CD14-positive monocyte (primary cell): ENCODE results near the gene PADI2. TPM values are rescaled to one million over a fixed set of nuclear protein-coding genes. Genes with fewer than 3 reads are reported as not detected.
A peak's percentile ranks its signal among the peaks of the same experiment; 100 is the strongest.

Source experiments
- DNase-seq, 3 donors: peaks; one replicate each; pipeline ENCODE4 v3.0.0-alpha.2; 2011 to 2022
- H2AFZ ChIP-seq: 2 replicates; pipeline ENCODE4 v1.6.0; 2012; ENCODE audit warnings: mild to moderate bottlenecking, low read depth, low read length, inconsistent platforms; ENCODE audit not compliant: insufficient read depth, poor library complexity, severe bottlenecking
- H3K27ac ChIP-seq, 2 donors: 1 replicate in 1 of 2; 2 replicates in 1 of 2; pipeline ENCODE4 v1.5.1; 2012 to 2013; ENCODE audit warnings: low read length in 2 of 2, control low read depth in 1 of 2, inconsistent platforms in 1 of 2, low read depth in 1 of 2, mild to moderate bottlenecking in 1 of 2
- H3K27me3 ChIP-seq, 2 donors: one replicate each; pipeline versions ENCODE4 v1.6.0 to v1.6.1; 2011 to 2013; ENCODE audit warnings: low read length in 2 of 2; ENCODE audit not compliant: control insufficient read depth in 2 of 2, insufficient read depth in 2 of 2
- H3K36me3 ChIP-seq, 2 donors: replicated peaks in 1 of 2; 1 replicate in 1 of 2; 2 replicates in 1 of 2; pipeline versions ENCODE4 v1.5.1 to v1.6.1; 2012 to 2013; ENCODE audit warnings: low read length in 2 of 2, control low read depth in 1 of 2, inconsistent platforms in 1 of 2, mild to moderate bottlenecking in 1 of 2; ENCODE audit not compliant: insufficient read depth in 2 of 2, control insufficient read depth in 1 of 2
- H3K4me1 ChIP-seq, 2 donors: 1 replicate in 1 of 2; 2 replicates in 1 of 2; pipeline versions ENCODE4 v1.5.1 to v1.6.1; 2012 to 2013; ENCODE audit warnings: low read length in 2 of 2, control low read depth in 1 of 2, inconsistent platforms in 1 of 2, mild to moderate bottlenecking in 1 of 2, moderate library complexity in 1 of 2; ENCODE audit not compliant: insufficient read depth in 2 of 2, control insufficient read depth in 1 of 2
- H3K4me2 ChIP-seq: replicated peaks from 2 replicates; pipeline ENCODE3; 2012; ENCODE audit warnings: low read length, moderate library complexity, mild to moderate bottlenecking; ENCODE audit not compliant: poor library complexity, severe bottlenecking; ENCODE audit errors: extremely low read depth
- H3K4me3 ChIP-seq, 3 experiments: fragments of 200-600 bp in 1 of 3; sonication (generic) in 1 of 3; replicated peaks in 1 of 3; 1 replicate in 2 of 3; 2 replicates in 1 of 3; pipeline ENCODE4 v1.5.1; 2011 to 2013; ENCODE audit warnings: low read length in 3 of 3, mild to moderate bottlenecking in 3 of 3, control low read depth in 2 of 3, low read depth in 2 of 3, inconsistent platforms in 1 of 3, moderate library complexity in 1 of 3
- H3K79me2 ChIP-seq: 2 replicates; pipeline ENCODE4 v1.6.0; 2012; ENCODE audit warnings: mild to moderate bottlenecking, control low read depth, inconsistent platforms, low read length, moderate library complexity; ENCODE audit not compliant: insufficient read depth
- H3K9ac ChIP-seq: 2 replicates; pipeline ENCODE4 v1.6.0; 2017; ENCODE audit warnings: low read length, mild to moderate bottlenecking; ENCODE audit not compliant: insufficient read depth, poor library complexity, severe bottlenecking
- H3K9me3 ChIP-seq, 2 donors: replicated peaks in 1 of 2; 1 replicate in 1 of 2; 2 replicates in 1 of 2; pipeline versions ENCODE4 v1.5.1 to v1.6.1; 2012 to 2013; ENCODE audit warnings: low read length in 2 of 2, control low read depth in 1 of 2; ENCODE audit not compliant: control insufficient read depth in 1 of 2, insufficient read depth in 1 of 2
- H4K20me1 ChIP-seq: 2 replicates; pipeline ENCODE4 v1.6.0; 2012; ENCODE audit warnings: mild to moderate bottlenecking, low read length, control low read depth, moderate library complexity; ENCODE audit not compliant: insufficient read depth
- H3K27ac Mint-ChIP-seq, 7 donors: one replicate each; pipeline ENCODE4 v1.8.0; 2020; ENCODE audit warnings: mild to moderate bottlenecking in 7 of 7, mixed read lengths in 7 of 7, moderate library complexity in 6 of 7, inconsistent platforms in 2 of 7
- H3K27me3 Mint-ChIP-seq, 3 donors: one replicate each; pipeline ENCODE4 v1.8.0; 2021 to 2022; ENCODE audit warnings: low read depth in 3 of 3, mild to moderate bottlenecking in 3 of 3, mixed read lengths in 3 of 3, moderate library complexity in 3 of 3, inconsistent platforms in 1 of 3
- H3K36me3 Mint-ChIP-seq, 2 donors: one replicate each; pipeline ENCODE4 v1.8.0; 2020; ENCODE audit warnings: mixed read lengths in 2 of 2, inconsistent platforms in 1 of 2, mild to moderate bottlenecking in 1 of 2
- H3K4me1 Mint-ChIP-seq: one replicate; pipeline ENCODE4 v1.8.0; 2020; ENCODE audit warnings: mild to moderate bottlenecking, mixed read lengths
- H3K4me3 Mint-ChIP-seq, 2 donors: one replicate each; pipeline ENCODE4 v1.8.0; 2020; ENCODE audit warnings: mild to moderate bottlenecking in 2 of 2, mixed read lengths in 2 of 2, moderate library complexity in 1 of 2
- H3K9me3 Mint-ChIP-seq, 7 donors: one replicate each; pipeline ENCODE4 v1.8.0; 2020 to 2022; ENCODE audit warnings: mixed read lengths in 7 of 7, mild to moderate bottlenecking in 6 of 7, moderate library complexity in 6 of 7, inconsistent platforms in 2 of 7
- CTCF ChIP-seq: fragments of 200-600 bp; IDR thresholded peaks from one replicate; pipeline ENCODE4 v1.8.0; 2022; ENCODE audit warnings: antibody characterized with exemption, mild to moderate bottlenecking
- WGBS: methylation state at CpG from one replicate; pipeline ENCODE4 v1.1.5; 2013; ENCODE audit warnings: missing lambda C conversion rate; ENCODE audit not compliant: insufficient coverage; 5-methylcytosine and 5-hydroxymethylcytosine counted together
- intact Hi-C, 2 donors: fragments of 100-400 bp; cut with micrococcal nuclease; formaldehyde crosslinking; loops; one replicate each; pipeline versions ENCODE4 v1.15.0 to v1.15.1; 2023
- polyA plus RNA-seq, 3 donors: library from polyadenylated mRNA; depleted of rRNA in 1 of 3; unstranded in 2 of 3; stranded (reverse) in 1 of 3; fragments of 300-500 nt in 2 of 3; fragments of >200 nt in 1 of 3; fragmentation: Illumina TruSeq in 2 of 3; gene quantifications; 1 replicate in 2 of 3; 2 replicates in 1 of 3; pipeline ENCODE4 v1.2.3, GENCODE V29; 2012 to 2021

Gene PADI2
- polyA plus RNA-seq, 3 donors: 18.6 to 61.7 (median 32.6) TPM

DNA sequence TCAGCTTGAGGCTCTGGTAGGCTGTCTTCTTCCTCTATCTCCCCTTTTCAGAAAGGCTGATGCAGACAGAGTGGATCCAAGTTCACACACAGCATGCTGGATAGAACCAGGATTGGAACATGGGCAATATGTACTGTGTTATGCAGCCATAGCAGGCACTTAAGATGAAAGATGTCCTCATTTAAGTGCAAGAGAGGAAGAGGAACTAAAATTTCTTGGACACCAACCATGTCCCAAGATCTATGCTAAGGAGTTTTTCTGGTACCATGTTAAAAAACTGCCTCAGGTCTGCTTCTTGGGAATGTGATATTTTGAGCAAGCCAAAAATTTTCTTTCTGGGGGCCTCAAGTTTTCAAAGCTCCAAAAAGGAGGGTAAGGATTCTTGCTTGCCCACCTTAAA lies 66.6 kb downstream of the PADI2 start:
- Histone ChIP-seq H3K4me2 (peak overlapping the region; percentile 91), H3K27me3 (no peaks in the 10 kb centered on the region), H3K27ac (peak overlapping the region in 1 of 2 donors; percentile 93), H3K9ac (no peak overlapping the region), H3K4me3 (peak overlapping the region in 1 of 3 experiments; percentile 94), H3K9me3 (no peaks in the 10 kb centered on the region), H3K79me2 (peaks cover 62% of the 10 kb centered on the region), H3K4me1 (peaks cover 14 to 27% of the 10 kb centered on the region in 2 donors), H3K36me3 (peaks cover 21 to 29% of the 10 kb centered on the region in 2 donors), H2AFZ (no peak overlapping the region), H4K20me1 (peaks cover 37% of the 10 kb centered on the region)
- no peak overlapping the region for H3K4me3 Mint-ChIP-seq
- DNase-seq: no peak
- TF ChIP-seq CTCF: no peak
- H3K4me1 Mint-ChIP-seq: peaks cover 22% of the 10 kb centered on the region
- peaks cover 0 to 2% (median 0%) of the 10 kb centered on the region in 3 donors for H3K27me3 Mint-ChIP-seq
- H3K36me3 Mint-ChIP-seq: peaks cover 16 to 29% of the 10 kb centered on the region in 2 donors
- H3K27ac Mint-ChIP-seq: peak overlapping the region in 5 of 7 donors; percentile 73 to 98 (median 84)
- intact Hi-C loops: no loop called here
- no peaks in the 10 kb centered on the region for H3K9me3 Mint-ChIP-seq

- no peak overlapping the region for H3K4me3 Mint-ChIP-seq
- H3K36me3 Mint-ChIP-seq: peaks cover 16 to 31% of the 10 kb centered on the region in 2 donors
- no peak for DNase-seq
- H3K27me3 Mint-ChIP-seq: peaks cover 0 to 2% (median 0%) of the 10 kb centered on the region in 3 donors
- peaks cover 68% of the 10 kb centered on the region for H3K79me2 ChIP-seq
- intact Hi-C loops: no loop called here
- peaks cover 14 to 33% of the 10 kb centered on the region in 2 donors for H3K4me1 ChIP-seq
- H2AFZ ChIP-seq: no peak overlapping the region
- H3K27me3 ChIP-seq: no peaks in the 10 kb centered on the region
- peaks cover 43% of the 10 kb centered on the region for H4K20me1 ChIP-seq
- no peak overlapping the region for H3K4me3 ChIP-seq
- WGBS: no CpG with 5 or more reads among the region's 1 CpG
- peaks cover 21 to 29% of the 10 kb centered on the region in 2 donors for H3K36me3 ChIP-seq
- no peak overlapping the region for H3K4me2 ChIP-seq
- TF ChIP-seq CTCF: no peak
- H3K9me3 ChIP-seq: no peaks in the 10 kb centered on the region
- peak overlapping the region in 3 of 7 donors; percentile 26 to 95 (median 35) for H3K27ac Mint-ChIP-seq
- peaks cover 22% of the 10 kb centered on the region for H3K4me1 Mint-ChIP-seq
- H3K9me3 Mint-ChIP-seq: no peaks in the 10 kb centered on the region
- H3K27ac ChIP-seq: peak overlapping the region in 1 of 2 donors; percentile 93
- no peak overlapping the region for H3K9ac ChIP-seq
These were observed 67.2 kb downstream of the PADI2 start for GRCh38 chr1:17052038-17052437.
